ENCODE data around the gene ATN1.

ATN1 gene

GRCh38 chr12:6977653-6978052 lies 49.9 kb downstream of the ATN1 start:
- DNase-seq, result no peak

- no peak for DNase-seq
These were observed 50.4 kb downstream of the ATN1 start for GRCh38 chr12:6978188-6978587.

DNA sequence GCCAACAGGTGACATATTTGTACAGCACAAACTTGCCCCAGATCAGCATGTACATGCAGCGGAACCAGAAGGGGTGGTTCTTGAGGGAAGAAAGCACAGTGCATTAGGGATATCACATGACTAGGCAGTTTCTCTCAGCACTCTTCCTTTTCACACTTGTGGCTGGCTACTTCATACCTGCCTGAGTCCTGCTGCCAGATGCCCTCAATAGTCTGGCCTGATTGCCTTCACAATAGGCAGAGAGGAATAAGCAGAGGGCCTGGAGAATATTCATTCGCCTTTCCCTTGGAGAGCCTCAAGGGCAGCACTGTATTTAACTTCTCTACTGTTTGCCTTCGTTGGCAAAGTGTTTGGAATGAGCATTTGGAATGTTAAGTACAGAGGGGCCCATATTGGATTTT lies 50.9 kb downstream of the ATN1 start:
- DNase-seq, result no peak

GRCh38 chr12:6979021-6979420 lies 51.3 kb downstream of the ATN1 start:
- DNase-seq, result no peak

DNA sequence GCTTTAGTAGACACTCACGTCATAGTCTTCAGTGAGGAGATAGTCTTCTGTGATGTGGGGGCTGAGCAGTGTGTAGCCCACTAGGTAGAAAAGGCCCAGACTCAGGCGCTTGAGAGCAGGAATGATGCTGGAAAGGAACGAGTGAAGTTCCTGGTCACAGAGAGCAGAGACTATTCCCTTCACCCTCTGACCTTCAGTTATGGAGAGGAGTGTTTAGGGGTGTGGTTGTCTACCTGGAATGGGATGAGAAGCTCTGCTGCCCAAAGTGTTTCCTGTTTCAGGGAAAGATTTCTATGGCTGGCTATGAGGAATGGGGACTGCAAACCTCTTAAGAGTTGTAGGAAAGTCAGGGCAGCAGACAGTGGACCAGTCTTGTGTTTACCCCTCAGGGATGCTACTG lies 51.7 kb downstream of the ATN1 start:
- no peak for DNase-seq

GRCh38 chr12:6980075-6980474 lies 52.3 kb downstream of the ATN1 start:
- no peak for DNase-seq

DNA sequence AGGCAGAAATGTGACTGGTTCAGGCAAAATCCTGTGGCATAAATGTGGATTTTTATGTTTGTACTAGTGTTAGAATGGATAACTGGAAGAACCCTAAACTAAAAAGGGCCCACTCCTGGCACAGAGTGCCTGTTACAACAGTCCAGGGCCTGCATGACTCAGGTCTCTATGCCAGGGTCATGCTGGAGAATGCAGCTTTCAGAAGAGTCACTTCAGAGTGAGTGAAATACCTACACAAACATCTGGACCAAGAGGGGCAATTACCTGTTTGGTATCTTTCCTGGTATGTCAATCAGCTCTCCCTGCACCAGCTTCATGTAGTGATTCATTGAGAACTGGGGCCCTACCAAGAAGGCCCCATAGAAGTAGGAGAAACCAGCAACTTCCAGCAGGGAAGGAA lies 53.0 kb downstream of the ATN1 start:
- DNase-seq, result no peak

GRCh38 chr12:6981152-6982052 lies 53.6 kb downstream of the ATN1 start:
- DNase-seq, result no peak

DNA sequence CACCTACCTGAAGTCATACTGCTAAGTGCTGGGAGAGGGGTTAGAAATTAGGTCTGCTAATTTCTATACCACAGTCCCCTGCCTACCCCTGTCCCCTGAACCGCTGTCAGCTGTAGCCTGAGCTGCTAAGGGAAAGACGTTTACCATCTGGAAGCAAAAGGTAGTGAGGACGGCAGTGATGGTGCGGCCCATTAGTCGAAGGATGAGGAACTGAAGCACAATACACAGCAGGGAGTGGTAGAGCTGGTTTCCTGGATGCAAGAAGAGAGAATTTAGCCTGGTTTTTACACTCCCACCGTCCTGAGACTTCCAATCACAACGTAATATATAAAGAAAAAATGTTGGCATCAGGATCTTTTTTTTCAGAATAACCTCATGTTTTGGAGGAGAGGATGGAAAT lies 54.8 kb downstream of the ATN1 start:
- no peak for DNase-seq

GRCh38 chr12:6987956-6988553 lies 60.3 kb downstream of the ATN1 start:
- no peak for DNase-seq

Measured in activated T-cell treated with anti-CD3 and anti-CD28 coated beads, Interleukin-2, amount 50 U/mL, for 1 hour (primary cell).